PC-9 (cell line): ENCODE results near the gene RNF212.

Experiments used
- CTCF ChIP-seq: fragments of 200-600 bp; sonication (generic); conservative IDR thresholded peaks from 2 replicates; pipeline ENCODE4 v1.6.1; 2017; ENCODE audit warnings: mixed run types, antibody characterized with exemption, mild to moderate bottlenecking, moderate library complexity
- EZH2 ChIP-seq: fragments of 200-600 bp; sonication (generic); IDR thresholded peaks from 2 replicates; pipeline ENCODE4 v1.8.0; 2017; ENCODE audit warnings: antibody characterized with exemption, low read depth

GRCh38 chr4:1098311-1098925 lies 14.9 kb downstream of the RNF212 start:
- no peak for TF ChIP-seq CTCF
- no peak for TF ChIP-seq EZH2
